Suprapubic skin (tissue), 4 donors: ENCODE results near the gene HOXB2. TPM values are rescaled to one million over a fixed set of nuclear protein-coding genes. Genes with fewer than 3 reads are reported as not detected.

ENCODE experiments used
- DNase-seq, 2 donors: peaks; one replicate each; pipeline ENCODE4 v3.0.0-alpha.2; 2019; ENCODE audit warnings: low spot score in 2 of 2
- H3K27ac ChIP-seq: fragments of 200-600 bp; sonication (generic); one replicate; pipeline ENCODE4 v1.5.1; 2019
- H3K27me3 ChIP-seq: fragments of 200-600 bp; sonication (generic); one replicate; pipeline ENCODE4 v1.5.1; 2019
- H3K36me3 ChIP-seq: fragments of 200-600 bp; sonication (generic); one replicate; pipeline ENCODE4 v1.5.1; 2019
- H3K4me1 ChIP-seq: fragments of 200-600 bp; sonication (generic); one replicate; pipeline ENCODE4 v1.5.1; 2019
- H3K4me3 ChIP-seq: fragments of 200-600 bp; sonication (generic); one replicate; pipeline ENCODE4 v1.5.1; 2019; ENCODE audit warnings: mild to moderate bottlenecking
- H3K9me3 ChIP-seq: fragments of 200-600 bp; sonication (generic); one replicate; pipeline ENCODE4 v1.5.1; 2019
- EP300 ChIP-seq: sonication (generic); formaldehyde crosslinking; IDR thresholded peaks from one replicate; pipeline ENCODE4 v1.6.1; 2017; ENCODE audit warnings: antibody characterized with exemption
- POLR2A ChIP-seq, 2 donors: fragments of 450-650 bp; IDR thresholded peaks; one replicate each; pipeline ENCODE4 v1.6.1; 2017; ENCODE audit warnings: antibody characterized with exemption in 2 of 2, mild to moderate bottlenecking in 2 of 2, moderate library complexity in 2 of 2
- POLR2AphosphoS5 ChIP-seq, 3 donors: sonication (generic); formaldehyde crosslinking; IDR thresholded peaks; one replicate each; pipeline ENCODE4 v1.6.1; 2017; ENCODE audit warnings: antibody characterized with exemption in 3 of 3
- WGBS: methylation state at CpG from one replicate; pipeline ENCODE4 v1.1.5; 2018; 5-methylcytosine and 5-hydroxymethylcytosine counted together
- total RNA-seq, 4 donors: library from RNA; depleted of rRNA; stranded (reverse); fragments of >200 nt; gene quantifications; one replicate each; pipeline ENCODE4 v1.1.0, GENCODE V29; 2016
- TF ChIP-seq, protein P1 (sequence below), 2 donors: fragments of 200-600 bp in 1 of 2; fragments of 450-650 bp in 1 of 2; sonication (generic) in 1 of 2; IDR thresholded peaks; one replicate each; pipeline ENCODE4 v1.5.1; 2016 to 2019; ENCODE audit warnings: antibody characterized with exemption in 2 of 2, mild to moderate bottlenecking in 1 of 2, moderate library complexity in 1 of 2

The HOXB2 gene
- total RNA-seq, 4 donors from 2014 or later: 8.4 to 13.6 (median 9.9) TPM

DNA sequence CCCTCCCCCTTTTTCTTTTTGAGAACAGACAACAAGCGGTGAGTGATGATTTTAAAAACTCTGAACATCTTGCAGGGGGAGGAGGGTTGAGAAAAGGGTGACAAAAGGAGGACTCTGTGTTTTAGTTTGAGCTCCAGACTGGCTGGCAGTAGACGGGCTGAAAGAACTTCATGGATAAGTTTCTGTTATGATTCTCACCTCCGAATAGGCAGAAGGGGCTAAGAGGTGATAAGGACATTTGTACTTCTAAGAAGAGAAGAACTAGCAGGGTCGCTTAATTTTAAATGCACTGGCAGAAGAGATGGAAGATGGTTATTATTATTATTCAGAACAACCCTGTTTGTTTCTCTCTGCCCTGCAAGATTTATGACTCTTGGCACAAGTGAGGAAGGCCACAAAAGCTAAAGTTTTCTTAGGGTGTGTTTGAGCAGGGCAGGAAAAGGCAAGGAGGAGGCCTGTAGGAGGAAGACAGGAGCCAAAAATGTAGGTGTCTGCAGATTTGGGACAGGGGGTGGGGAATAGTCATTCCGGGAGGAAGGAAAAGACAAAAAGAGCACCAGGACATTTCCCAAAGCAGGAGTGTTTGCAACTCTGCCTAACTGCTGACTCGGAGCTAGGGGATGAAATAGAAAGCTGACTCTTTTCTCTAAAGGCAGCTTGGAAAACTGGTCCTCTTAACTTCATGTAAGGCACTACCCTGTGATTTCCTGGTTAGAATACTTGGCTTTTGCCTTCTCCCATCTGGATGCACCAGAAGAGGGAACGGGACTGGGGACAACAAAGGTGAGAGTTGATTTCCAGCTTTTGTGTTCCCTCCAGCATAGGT, 11.9 kb upstream of the HOXB2 start:
- H3K36me3 ChIP-seq: peaks cover 5% of the 10 kb centered on the region
- H3K27me3 ChIP-seq: no peaks in the 10 kb centered on the region
- H3K4me1 ChIP-seq: peaks cover 84% of the 10 kb centered on the region
- no peaks in the 10 kb centered on the region for H3K9me3 ChIP-seq
- DNase-seq: no peak
- TF ChIP-seq EP300 (no peak), POLR2AphosphoS5 (IDR thresholded peaks at IDR 0.05) (no peak), POLR2A (IDR thresholded peaks at IDR 0.05) (no peak)
- TF ChIP-seq, protein P1, sequence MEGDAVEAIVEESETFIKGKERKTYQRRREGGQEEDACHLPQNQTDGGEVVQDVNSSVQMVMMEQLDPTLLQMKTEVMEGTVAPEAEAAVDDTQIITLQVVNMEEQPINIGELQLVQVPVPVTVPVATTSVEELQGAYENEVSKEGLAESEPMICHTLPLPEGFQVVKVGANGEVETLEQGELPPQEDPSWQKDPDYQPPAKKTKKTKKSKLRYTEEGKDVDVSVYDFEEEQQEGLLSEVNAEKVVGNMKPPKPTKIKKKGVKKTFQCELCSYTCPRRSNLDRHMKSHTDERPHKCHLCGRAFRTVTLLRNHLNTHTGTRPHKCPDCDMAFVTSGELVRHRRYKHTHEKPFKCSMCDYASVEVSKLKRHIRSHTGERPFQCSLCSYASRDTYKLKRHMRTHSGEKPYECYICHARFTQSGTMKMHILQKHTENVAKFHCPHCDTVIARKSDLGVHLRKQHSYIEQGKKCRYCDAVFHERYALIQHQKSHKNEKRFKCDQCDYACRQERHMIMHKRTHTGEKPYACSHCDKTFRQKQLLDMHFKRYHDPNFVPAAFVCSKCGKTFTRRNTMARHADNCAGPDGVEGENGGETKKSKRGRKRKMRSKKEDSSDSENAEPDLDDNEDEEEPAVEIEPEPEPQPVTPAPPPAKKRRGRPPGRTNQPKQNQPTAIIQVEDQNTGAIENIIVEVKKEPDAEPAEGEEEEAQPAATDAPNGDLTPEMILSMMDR (IDR thresholded peaks at IDR 0.05): no peak
- 21% methylated on average over 7 of the region's 7 CpGs for WGBS
- H3K4me3 ChIP-seq: peak overlapping the region; percentile 54
- H3K27ac ChIP-seq: peak overlapping the region; percentile 85

DNA sequence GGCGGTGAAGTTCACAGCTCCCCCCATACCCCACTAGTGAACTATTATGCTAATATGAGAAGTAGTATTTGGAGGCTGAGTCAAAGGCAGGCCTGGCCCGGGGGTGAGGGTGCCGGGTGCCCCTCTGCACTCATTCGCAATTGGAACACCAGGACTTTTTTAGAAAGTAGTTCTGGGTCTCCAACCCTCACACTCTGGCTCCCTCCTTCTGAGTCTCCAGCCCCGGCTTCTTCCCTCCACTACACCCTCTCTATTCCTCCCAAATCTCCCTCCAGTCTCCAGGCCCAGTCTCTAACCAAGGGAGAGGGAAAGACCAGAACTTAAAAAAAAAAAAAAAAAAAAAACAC, 11.3 kb upstream of the HOXB2 start:
- 62% methylated on average over 5 of the region's 5 CpGs for WGBS
- Histone ChIP-seq H3K27me3 (no peaks in the 10 kb centered on the region), H3K4me3 (peak overlapping the region; percentile 54), H3K36me3 (peaks cover 9% of the 10 kb centered on the region), H3K9me3 (no peaks in the 10 kb centered on the region), H3K4me1 (peaks cover 79% of the 10 kb centered on the region), H3K27ac (peak overlapping the region; percentile 85)
- TF ChIP-seq POLR2A (IDR thresholded peaks at IDR 0.05) (no peak), EP300 (no peak), POLR2AphosphoS5 (IDR thresholded peaks at IDR 0.05) (no peak)
- TF ChIP-seq, protein P1 (IDR thresholded peaks at IDR 0.05): no peak
- DNase-seq: no peak

DNA sequence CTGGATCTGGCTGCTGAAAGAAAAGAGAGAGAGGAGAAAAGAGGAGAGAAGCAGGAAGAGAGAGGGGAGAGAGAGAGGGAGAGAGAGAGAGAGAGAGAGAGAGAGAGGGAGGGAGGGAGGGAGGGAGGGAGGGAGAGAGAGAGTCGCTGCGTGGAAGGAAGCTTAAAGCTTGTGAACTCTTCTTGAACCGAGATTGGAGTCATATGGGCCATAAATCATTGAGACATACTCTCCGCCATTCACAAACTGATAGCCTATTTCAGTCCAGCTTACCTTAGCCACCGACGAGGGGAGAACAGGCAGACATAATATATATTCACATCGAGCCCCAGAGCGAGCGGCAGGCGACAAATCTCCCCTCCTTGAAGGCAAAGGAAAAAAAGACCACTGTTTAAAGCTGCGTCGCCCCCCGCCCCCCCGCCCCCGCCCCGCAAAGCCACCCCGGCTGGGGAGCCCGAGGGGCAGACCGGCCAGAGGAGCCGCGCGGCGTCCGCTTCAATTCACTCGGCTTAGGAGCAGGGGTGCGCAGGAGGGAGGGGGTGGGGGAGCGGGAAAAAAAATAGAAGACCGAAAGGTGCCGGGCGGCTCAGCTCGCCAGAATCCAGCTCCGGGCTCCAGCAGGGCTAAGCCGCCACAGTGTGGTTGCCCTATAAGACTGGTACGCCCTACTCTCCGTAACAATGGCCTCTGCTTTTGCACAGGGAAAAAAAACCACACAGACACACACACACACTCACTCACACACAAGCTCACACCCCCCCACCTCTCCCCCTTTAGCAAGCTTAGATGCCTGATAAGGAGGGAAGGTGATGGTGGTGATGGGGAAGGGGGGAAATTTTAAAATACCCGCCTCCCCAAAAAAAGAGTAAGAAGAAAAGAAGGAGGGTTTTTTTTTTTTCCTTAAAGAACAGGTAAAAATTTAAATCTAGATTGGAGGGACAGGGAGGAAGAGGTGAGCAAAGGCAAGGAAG, 10.6 kb upstream of the HOXB2 start:
- WGBS: 29% methylated on average over 25 of the region's 36 CpGs
- H3K27me3 ChIP-seq: no peaks in the 10 kb centered on the region
- peak overlapping the region; percentile 54 for H3K4me3 ChIP-seq
- no peak for TF ChIP-seq POLR2AphosphoS5 (IDR thresholded peaks at IDR 0.05)
- TF ChIP-seq EP300: no peak
- TF ChIP-seq, protein P1 (IDR thresholded peaks at IDR 0.05): no peak
- no peak for TF ChIP-seq POLR2A (IDR thresholded peaks at IDR 0.05)
- no peak for DNase-seq
- H3K27ac ChIP-seq: peak overlapping the region; percentile 85
- peaks cover 75% of the 10 kb centered on the region for H3K4me1 ChIP-seq
- H3K9me3 ChIP-seq: no peaks in the 10 kb centered on the region
- peaks cover 11% of the 10 kb centered on the region for H3K36me3 ChIP-seq

DNA sequence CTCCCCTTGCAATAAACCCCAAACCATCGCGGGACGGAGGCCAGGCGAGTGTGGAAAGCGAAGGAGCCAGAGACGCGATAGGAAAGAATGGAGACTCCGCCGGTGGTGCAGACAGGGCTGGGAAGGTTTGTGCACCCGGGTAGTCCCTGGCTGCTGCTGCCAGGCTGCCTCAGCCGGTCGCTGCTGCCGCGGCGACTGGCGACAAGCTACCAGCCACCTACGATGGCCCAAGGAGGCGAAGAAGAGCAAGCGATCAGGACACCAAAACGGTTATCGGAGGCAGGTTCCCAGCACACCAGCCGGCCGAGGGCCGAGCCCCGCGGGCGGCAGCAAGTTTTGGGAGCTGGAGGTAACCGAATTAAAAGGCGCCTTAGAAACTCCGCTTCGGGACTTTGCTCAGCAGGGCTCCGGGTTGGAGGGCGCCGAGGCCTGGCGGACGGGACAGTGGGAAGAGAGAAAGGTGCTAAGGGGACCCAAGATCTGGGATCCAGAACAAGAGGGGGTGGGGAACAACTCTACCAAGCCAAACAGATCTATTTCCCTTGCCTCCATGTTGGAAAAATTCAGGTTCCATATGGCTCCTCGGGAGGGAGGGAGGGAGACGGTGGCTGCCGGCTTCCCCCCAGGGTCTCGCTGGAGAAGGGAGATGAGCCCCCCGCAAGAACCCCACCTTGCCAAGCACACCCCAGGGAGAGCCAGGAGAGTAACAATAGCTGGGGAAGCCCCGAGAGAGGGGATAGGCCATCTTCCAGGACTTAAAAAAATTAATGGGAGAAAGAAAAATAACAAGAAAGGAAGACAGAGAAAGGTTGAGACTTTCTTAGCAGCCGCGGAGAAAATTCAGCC, 9.7 kb upstream of the HOXB2 start:
- peaks cover 16% of the 10 kb centered on the region for H3K36me3 ChIP-seq
- peak overlapping the region; percentile 85 for H3K27ac ChIP-seq
- H3K27me3 ChIP-seq: no peaks in the 10 kb centered on the region
- peaks cover 70% of the 10 kb centered on the region for H3K4me1 ChIP-seq
- H3K9me3 ChIP-seq: no peaks in the 10 kb centered on the region
- peak overlapping the region; percentile 54 for H3K4me3 ChIP-seq
- TF ChIP-seq POLR2AphosphoS5 (IDR thresholded peaks at IDR 0.05): no peak
- no peak for TF ChIP-seq POLR2A (IDR thresholded peaks at IDR 0.05)
- 50% methylated on average over 25 of the region's 44 CpGs for WGBS
- no peak for DNase-seq

DNA sequence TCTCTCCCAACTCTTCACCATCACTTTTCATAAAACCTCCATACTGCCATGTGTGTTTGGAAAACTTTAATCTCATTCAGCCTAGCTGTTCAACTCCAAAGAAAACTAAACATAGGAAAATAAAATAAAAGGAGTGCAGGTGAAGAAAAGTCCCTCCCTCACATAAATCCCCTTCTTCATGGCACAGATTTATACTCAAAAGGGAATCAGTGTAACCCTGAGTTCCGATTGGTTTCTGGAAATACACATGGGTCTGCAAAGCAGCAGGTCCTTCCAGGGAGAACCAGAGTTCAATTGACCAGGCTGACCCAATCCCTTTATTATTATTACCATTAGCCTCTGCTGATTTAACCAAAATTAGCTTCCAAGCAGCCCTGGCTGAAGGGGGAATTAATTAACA, 8.9 kb upstream of the HOXB2 start:
- DNase-seq: no peak
- peak overlapping the region; percentile 54 for H3K4me3 ChIP-seq
- no peaks in the 10 kb centered on the region for H3K9me3 ChIP-seq
- WGBS: 84% methylated on average over 1 of the region's 1 CpG
- peak overlapping the region; percentile 85 for H3K27ac ChIP-seq
- TF ChIP-seq POLR2A (IDR thresholded peaks at IDR 0.05) (no peak), EP300 (no peak), POLR2AphosphoS5 (IDR thresholded peaks at IDR 0.05) (no peak)
- TF ChIP-seq, protein P1 (IDR thresholded peaks at IDR 0.05): no peak
- H3K4me1 ChIP-seq: peaks cover 64% of the 10 kb centered on the region
- peaks cover 16% of the 10 kb centered on the region for H3K36me3 ChIP-seq
- H3K27me3 ChIP-seq: no peaks in the 10 kb centered on the region
